ENCODE data around the gene CENPH.

The CENPH gene

GRCh38 chr5:69166686-69167492, 22.5 kb upstream of the CENPH start, which contains the start of gene CCNB1:
CCNB1 (plus strand) TSS chr5:69167150; CDS start chr5:69167263, 113 bp downstream.
- H3K27me3 ChIP-seq (ENCODE audit: insufficient read depth, poor library complexity, severe bottlenecking): no peaks in the 10 kb centered on the region
- H3K4me3 ChIP-seq (replicated peaks; ENCODE audit: insufficient read depth, low read length): peak within 1 kb of the TSS; percentile 74
- peak; percentile 58 for TF ChIP-seq POLR2AphosphoS5 (IDR thresholded peaks at IDR 0.05; ENCODE audit: low read depth)
- no peak for TF ChIP-seq SPI1 (IDR thresholded peaks at IDR 0.05; ENCODE audit: borderline replicate concordance, low read depth)
- H3K27ac ChIP-seq (replicated peaks): peak within 1 kb of the TSS; percentile 91
- DNase-seq (ENCODE audit: low read depth in 1 of 2, low spot score in 1 of 2): peak; percentile 78 to 94

GRCh38 chr5:69167493-69167855, 21.9 kb upstream of the CENPH start:
- no peaks in the 10 kb centered on the region for H3K27me3 ChIP-seq (ENCODE audit: insufficient read depth, poor library complexity, severe bottlenecking)
- H3K4me3 ChIP-seq (replicated peaks; ENCODE audit: insufficient read depth, low read length): peak overlapping the region; percentile 74
- no peak for DNase-seq (ENCODE audit: low read depth in 1 of 2, low spot score in 1 of 2)
- H3K27ac ChIP-seq (replicated peaks): peak overlapping the region; percentile 91
- TF ChIP-seq, protein P1, sequence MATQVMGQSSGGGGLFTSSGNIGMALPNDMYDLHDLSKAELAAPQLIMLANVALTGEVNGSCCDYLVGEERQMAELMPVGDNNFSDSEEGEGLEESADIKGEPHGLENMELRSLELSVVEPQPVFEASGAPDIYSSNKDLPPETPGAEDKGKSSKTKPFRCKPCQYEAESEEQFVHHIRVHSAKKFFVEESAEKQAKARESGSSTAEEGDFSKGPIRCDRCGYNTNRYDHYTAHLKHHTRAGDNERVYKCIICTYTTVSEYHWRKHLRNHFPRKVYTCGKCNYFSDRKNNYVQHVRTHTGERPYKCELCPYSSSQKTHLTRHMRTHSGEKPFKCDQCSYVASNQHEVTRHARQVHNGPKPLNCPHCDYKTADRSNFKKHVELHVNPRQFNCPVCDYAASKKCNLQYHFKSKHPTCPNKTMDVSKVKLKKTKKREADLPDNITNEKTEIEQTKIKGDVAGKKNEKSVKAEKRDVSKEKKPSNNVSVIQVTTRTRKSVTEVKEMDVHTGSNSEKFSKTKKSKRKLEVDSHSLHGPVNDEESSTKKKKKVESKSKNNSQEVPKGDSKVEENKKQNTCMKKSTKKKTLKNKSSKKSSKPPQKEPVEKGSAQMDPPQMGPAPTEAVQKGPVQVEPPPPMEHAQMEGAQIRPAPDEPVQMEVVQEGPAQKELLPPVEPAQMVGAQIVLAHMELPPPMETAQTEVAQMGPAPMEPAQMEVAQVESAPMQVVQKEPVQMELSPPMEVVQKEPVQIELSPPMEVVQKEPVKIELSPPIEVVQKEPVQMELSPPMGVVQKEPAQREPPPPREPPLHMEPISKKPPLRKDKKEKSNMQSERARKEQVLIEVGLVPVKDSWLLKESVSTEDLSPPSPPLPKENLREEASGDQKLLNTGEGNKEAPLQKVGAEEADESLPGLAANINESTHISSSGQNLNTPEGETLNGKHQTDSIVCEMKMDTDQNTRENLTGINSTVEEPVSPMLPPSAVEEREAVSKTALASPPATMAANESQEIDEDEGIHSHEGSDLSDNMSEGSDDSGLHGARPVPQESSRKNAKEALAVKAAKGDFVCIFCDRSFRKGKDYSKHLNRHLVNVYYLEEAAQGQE (IDR thresholded peaks at IDR 0.05; ENCODE audit: insufficient replicate concordance, low read depth): no peak
- TF ChIP-seq SPI1 (IDR thresholded peaks at IDR 0.05; ENCODE audit: borderline replicate concordance, low read depth) (no peak), POLR2AphosphoS5 (IDR thresholded peaks at IDR 0.05; ENCODE audit: low read depth) (no peak), GABPA (IDR thresholded peaks at IDR 0.05; ENCODE audit: low read depth) (no peak)
- TF ChIP-seq, protein P2, sequence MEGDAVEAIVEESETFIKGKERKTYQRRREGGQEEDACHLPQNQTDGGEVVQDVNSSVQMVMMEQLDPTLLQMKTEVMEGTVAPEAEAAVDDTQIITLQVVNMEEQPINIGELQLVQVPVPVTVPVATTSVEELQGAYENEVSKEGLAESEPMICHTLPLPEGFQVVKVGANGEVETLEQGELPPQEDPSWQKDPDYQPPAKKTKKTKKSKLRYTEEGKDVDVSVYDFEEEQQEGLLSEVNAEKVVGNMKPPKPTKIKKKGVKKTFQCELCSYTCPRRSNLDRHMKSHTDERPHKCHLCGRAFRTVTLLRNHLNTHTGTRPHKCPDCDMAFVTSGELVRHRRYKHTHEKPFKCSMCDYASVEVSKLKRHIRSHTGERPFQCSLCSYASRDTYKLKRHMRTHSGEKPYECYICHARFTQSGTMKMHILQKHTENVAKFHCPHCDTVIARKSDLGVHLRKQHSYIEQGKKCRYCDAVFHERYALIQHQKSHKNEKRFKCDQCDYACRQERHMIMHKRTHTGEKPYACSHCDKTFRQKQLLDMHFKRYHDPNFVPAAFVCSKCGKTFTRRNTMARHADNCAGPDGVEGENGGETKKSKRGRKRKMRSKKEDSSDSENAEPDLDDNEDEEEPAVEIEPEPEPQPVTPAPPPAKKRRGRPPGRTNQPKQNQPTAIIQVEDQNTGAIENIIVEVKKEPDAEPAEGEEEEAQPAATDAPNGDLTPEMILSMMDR (IDR thresholded peaks at IDR 0.05; ENCODE audit: insufficient read depth, low read length): no peak

DNA sequence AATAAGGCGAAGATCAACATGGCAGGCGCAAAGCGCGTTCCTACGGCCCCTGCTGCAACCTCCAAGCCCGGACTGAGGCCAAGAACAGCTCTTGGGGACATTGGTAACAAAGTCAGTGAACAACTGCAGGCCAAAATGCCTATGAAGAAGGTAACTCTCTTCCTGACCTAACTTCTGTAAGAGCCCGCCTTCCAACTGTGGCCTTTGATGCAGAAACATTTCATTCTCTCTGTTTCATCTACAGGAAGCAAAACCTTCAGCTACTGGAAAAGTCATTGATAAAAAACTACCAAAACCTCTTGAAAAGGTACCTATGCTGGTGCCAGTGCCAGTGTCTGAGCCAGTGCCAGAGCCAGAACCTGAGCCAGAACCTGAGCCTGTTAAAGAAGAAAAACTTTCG, 21.5 kb upstream of the CENPH start:
- DNase-seq (ENCODE audit: low read depth in 1 of 2, low spot score in 1 of 2): no peak
- Histone ChIP-seq H3K27ac (replicated peaks) (peak overlapping the region; percentile 91), H3K4me3 (replicated peaks; ENCODE audit: insufficient read depth, low read length) (peak overlapping the region; percentile 74), H3K27me3 (ENCODE audit: insufficient read depth, poor library complexity, severe bottlenecking) (no peaks in the 10 kb centered on the region)
- TF ChIP-seq, protein P1 (IDR thresholded peaks at IDR 0.05; ENCODE audit: insufficient replicate concordance, low read depth): no peak
- no peak for TF ChIP-seq GABPA (IDR thresholded peaks at IDR 0.05; ENCODE audit: low read depth)
- TF ChIP-seq, protein P2 (IDR thresholded peaks at IDR 0.05; ENCODE audit: insufficient read depth, low read length): no peak

DNA sequence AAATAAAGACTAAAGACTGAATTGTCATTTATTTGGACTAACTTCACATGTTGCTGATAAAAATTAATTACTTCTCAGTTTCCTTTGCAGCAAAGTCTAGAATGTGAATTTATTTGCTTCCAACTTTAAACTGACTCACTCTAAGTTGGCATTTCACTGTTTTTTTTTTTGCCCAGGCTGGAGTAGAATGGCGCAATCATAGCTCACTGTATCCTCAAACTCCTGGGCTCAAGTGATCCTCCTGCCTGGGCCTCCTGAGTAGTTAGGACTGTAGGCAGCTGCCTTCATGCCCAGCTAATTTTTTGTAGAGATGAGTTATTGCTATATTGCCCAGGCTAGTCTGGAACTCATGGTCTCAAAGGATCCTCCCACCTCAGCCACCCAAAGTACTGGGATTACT, 18.9 kb upstream of the CENPH start:
- H3K27me3 ChIP-seq (ENCODE audit: insufficient read depth, poor library complexity, severe bottlenecking): no peaks in the 10 kb centered on the region
- no peak for DNase-seq (ENCODE audit: low read depth in 1 of 2, low spot score in 1 of 2)
- H3K27ac ChIP-seq (replicated peaks): no peak overlapping the region
- H3K4me3 ChIP-seq (replicated peaks; ENCODE audit: insufficient read depth, low read length): no peak overlapping the region
- TF ChIP-seq, protein P2 (IDR thresholded peaks at IDR 0.05; ENCODE audit: insufficient read depth, low read length): no peak
- TF ChIP-seq POLR2AphosphoS5 (IDR thresholded peaks at IDR 0.05; ENCODE audit: low read depth): no peak
- TF ChIP-seq SPI1 (IDR thresholded peaks at IDR 0.05; ENCODE audit: borderline replicate concordance, low read depth): no peak
- no peak for TF ChIP-seq GABPA (IDR thresholded peaks at IDR 0.05; ENCODE audit: low read depth)
- TF ChIP-seq, protein P1 (IDR thresholded peaks at IDR 0.05; ENCODE audit: insufficient replicate concordance, low read depth): no peak
